Kidney epithelial cell (primary cell): ENCODE results near the gene ASIC1. TPM values are rescaled to one million over a fixed set of nuclear protein-coding genes. Genes with fewer than 3 reads are reported as not detected.

ENCODE experiments used
- total RNA-seq: library from RNA; depleted of rRNA; stranded (reverse); fragments of >200 nt; gene quantifications from 2 replicates; pipeline ENCODE4 v1.2.3, GENCODE V29; 2015

The ASIC1 gene
- total RNA-seq, 1 donor from 2014 or later: 0.75 TPM

Other genes starting within 250 kb of the ASIC1 start
- 24.1 and 27.6 TPM in 2 replicates for gene NCKAP5L, start 229.2 kb upstream of the ASIC1 start, total RNA-seq
- 5.4 and 6.3 TPM in 2 replicates for gene BCDIN3D, start 214.5 kb upstream of the ASIC1 start, total RNA-seq
- not detected in 2 replicates for gene FAIM2, start 153.7 kb upstream of the ASIC1 start, total RNA-seq
- gene AQP2, start 106.9 kb upstream of the ASIC1 start, total RNA-seq: not detected in 2 replicates
- gene AQP5, start 95.7 kb upstream of the ASIC1 start, total RNA-seq: not detected in 2 replicates
- gene AQP6, start 84.6 kb upstream of the ASIC1 start, total RNA-seq: not detected in 2 replicates
- 12.1 and 12.3 TPM in 2 replicates for gene RACGAP1, start 32.1 kb upstream of the ASIC1 start, total RNA-seq
- 133 and 165 TPM in 2 replicates for gene SMARCD1, start 27.7 kb downstream of the ASIC1 start, total RNA-seq
- 0.04 and 0.14 TPM in 2 replicates for gene GPD1, start 46.4 kb downstream of the ASIC1 start, total RNA-seq
- gene COX14, start 54.6 kb downstream of the ASIC1 start, total RNA-seq: 35.5 and 53.7 TPM in 2 replicates
- gene CERS5, start 109.8 kb downstream of the ASIC1 start, total RNA-seq: 40.3 and 40.9 TPM in 2 replicates
- gene LIMA1, start 225.9 kb downstream of the ASIC1 start, total RNA-seq: 89.0 and 96.0 TPM in 2 replicates